DND-41 (cell line): ENCODE data around the gene FBF1.

Experiments used
- ATAC-seq: fragments of 200-7000 bp; cut with Tn5 transposase; 3 replicates; pipeline ENCODE4 v1.9.1; 2021; ENCODE audit warnings: low read depth; ENCODE audit not compliant: insufficient read depth
- DNase-seq: peaks from one replicate; pipeline ENCODE4 v3.0.0-alpha.2; 2020
- H2AFZ ChIP-seq: 2 replicates; pipeline ENCODE4 v1.6.0; 2012; ENCODE audit warnings: low read depth, low read length
- H3K27ac ChIP-seq: 2 replicates; pipeline ENCODE4 v1.5.1; 2012; ENCODE audit warnings: low read length, inconsistent platforms
- H3K27me3 ChIP-seq: fragments of 200-600 bp; sonication (generic); 2 replicates; pipeline ENCODE4 v1.6.0; 2012; ENCODE audit warnings: low read length, mild to moderate bottlenecking, inconsistent platforms; ENCODE audit not compliant: insufficient read depth, poor library complexity
- H3K36me3 ChIP-seq: 2 replicates; pipeline ENCODE4 v1.5.1; 2012; ENCODE audit warnings: low read length, inconsistent platforms; ENCODE audit not compliant: insufficient read depth
- H3K4me1 ChIP-seq: 2 replicates; pipeline ENCODE4 v1.5.1; 2012; ENCODE audit warnings: mild to moderate bottlenecking, low read length; ENCODE audit not compliant: insufficient read depth
- H3K4me2 ChIP-seq: 2 replicates; pipeline ENCODE4 v1.6.0; 2012; ENCODE audit warnings: mild to moderate bottlenecking, moderate library complexity, low read length, inconsistent platforms; ENCODE audit not compliant: insufficient read depth
- H3K4me3 ChIP-seq, 2 experiments: fragments of 200-600 bp in 1 of 2; shearing (Covaris generic) in 1 of 2; 2 replicates each; pipeline ENCODE4 v1.5.1; 2012 to 2016; ENCODE audit warnings: inconsistent platforms in 2 of 2, low read length in 2 of 2, mild to moderate bottlenecking in 2 of 2, low read depth in 1 of 2, moderate library complexity in 1 of 2
- H3K79me2 ChIP-seq: 2 replicates; pipeline ENCODE4 v1.6.0; 2012; ENCODE audit warnings: low read length, inconsistent platforms; ENCODE audit not compliant: insufficient read depth
- H3K9ac ChIP-seq: 2 replicates; pipeline ENCODE4 v1.6.0; 2012; ENCODE audit warnings: low read depth, mild to moderate bottlenecking, inconsistent platforms, low read length, moderate library complexity
- H3K9me3 ChIP-seq: 2 replicates; pipeline ENCODE4 v1.5.1; 2012; ENCODE audit warnings: low read length, moderate library complexity, mild to moderate bottlenecking, inconsistent platforms; ENCODE audit not compliant: insufficient read depth, severe bottlenecking
- H4K20me1 ChIP-seq: 2 replicates; pipeline ENCODE4 v1.6.0; 2012; ENCODE audit warnings: low read length; ENCODE audit not compliant: insufficient read depth
- CTCF ChIP-seq: IDR thresholded peaks from 2 replicates; pipeline ENCODE4 v1.5.1; 2012; ENCODE audit warnings: borderline replicate concordance, low read length, moderate library complexity, mild to moderate bottlenecking; ENCODE audit not compliant: poor library complexity, severe bottlenecking; ENCODE audit errors: extremely low read depth
- EZH2 ChIP-seq: IDR thresholded peaks from 3 replicates; pipeline ENCODE4 v1.6.1; 2012; ENCODE audit warnings: borderline replicate concordance, low read depth, mild to moderate bottlenecking, moderate library complexity, low read length, inconsistent platforms; ENCODE audit not compliant: severe bottlenecking

Gene FBF1

GRCh38 chr17:75922173-75922961 is 18.5 kb downstream of the FBF1 start:
- Histone ChIP-seq H3K4me1 (no peaks in the 10 kb centered on the region), H3K4me2 (no peak overlapping the region), H3K9me3 (no peaks in the 10 kb centered on the region), H3K79me2 (no peaks in the 10 kb centered on the region), H3K4me3 (no peak overlapping the region), H3K27ac (no peak overlapping the region), H2AFZ (no peak overlapping the region), H3K27me3 (no peaks in the 10 kb centered on the region), H3K9ac (no peak overlapping the region), H3K36me3 (peaks cover 49% of the 10 kb centered on the region), H4K20me1 (no peaks in the 10 kb centered on the region)
- no peak for ATAC-seq
- no peak for DNase-seq
- TF ChIP-seq EZH2 = no peak
- TF ChIP-seq CTCF = no peak

GRCh38 chr17:75921596-75921995 is 19.2 kb downstream of the FBF1 start:
- H3K36me3 ChIP-seq = peaks cover 42% of the 10 kb centered on the region

DNA sequence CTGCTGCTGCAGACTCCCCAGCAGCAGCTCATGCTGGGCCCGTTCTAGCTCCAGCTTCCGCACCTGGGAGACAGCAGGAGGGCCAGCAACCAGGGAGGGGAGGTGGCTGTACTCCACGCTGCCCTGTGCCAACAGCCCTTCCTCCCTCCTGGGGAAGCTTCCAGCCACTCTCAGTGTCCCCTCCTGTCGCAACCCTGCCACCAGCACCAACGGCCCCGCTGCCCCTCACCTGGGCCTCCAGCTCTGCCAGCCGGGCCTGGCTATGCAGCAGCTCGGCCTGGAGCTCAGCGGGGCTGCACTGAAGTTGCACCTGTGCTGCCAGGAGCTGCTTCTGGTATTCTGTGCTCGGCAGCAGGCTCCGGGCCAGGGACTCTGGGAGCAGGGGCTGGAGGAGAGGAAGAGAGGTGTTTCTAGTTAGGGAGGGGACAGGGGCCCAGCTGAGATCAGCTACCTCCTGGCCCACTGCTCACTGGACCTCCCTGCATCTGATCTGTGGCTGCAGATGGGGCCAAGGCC is 20.7 kb downstream of the FBF1 start:
- no peaks in the 10 kb centered on the region for H3K79me2 ChIP-seq
- no peak for DNase-seq
- H3K36me3 ChIP-seq = peaks cover 40% of the 10 kb centered on the region
- no peak for ATAC-seq
- H3K27me3 ChIP-seq = no peaks in the 10 kb centered on the region
- no peak overlapping the region for H3K4me3 ChIP-seq
- H4K20me1 ChIP-seq = no peaks in the 10 kb centered on the region
- TF ChIP-seq EZH2 (no peak), CTCF (no peak)
- H3K4me2 ChIP-seq = no peak overlapping the region
- no peak overlapping the region for H3K9ac ChIP-seq
- H3K4me1 ChIP-seq = no peaks in the 10 kb centered on the region
- H3K9me3 ChIP-seq = no peaks in the 10 kb centered on the region
- H3K27ac ChIP-seq = no peak overlapping the region
- H2AFZ ChIP-seq = no peak overlapping the region

More at GRCh38 chr17:75921596-75921995, 19.2 kb downstream of the FBF1 start:
- H3K79me2 ChIP-seq = no peaks in the 10 kb centered on the region
- H2AFZ ChIP-seq = no peak overlapping the region
- no peak overlapping the region for H3K27ac ChIP-seq
- no peak for DNase-seq
- no peak for ATAC-seq
- H3K9me3 ChIP-seq = no peaks in the 10 kb centered on the region
- TF ChIP-seq EZH2 = no peak
- no peak for TF ChIP-seq CTCF
- no peak overlapping the region for H3K4me3 ChIP-seq
- H4K20me1 ChIP-seq = no peaks in the 10 kb centered on the region
- H3K4me1 ChIP-seq = no peaks in the 10 kb centered on the region
- no peak overlapping the region for H3K4me2 ChIP-seq
- H3K9ac ChIP-seq = no peak overlapping the region
- no peaks in the 10 kb centered on the region for H3K27me3 ChIP-seq
